SK-N-SH (cell line): ENCODE results near the gene VANGL2.

ENCODE experiments used
- GABPA ChIP-seq: IDR thresholded peaks from 2 replicates; pipeline ENCODE4 v1.4.0; 2012; ENCODE audit warnings: low read depth, mild to moderate bottlenecking
- RCOR1 ChIP-seq: fragments of 150-350 bp; IDR thresholded peaks from 2 replicates; pipeline ENCODE4 v1.6.1; 2017; ENCODE audit warnings: antibody characterized with exemption, low read length
- TAF1 ChIP-seq: IDR thresholded peaks from 2 replicates; pipeline ENCODE4 v1.6.1; 2012; ENCODE audit warnings: low read depth, mild to moderate bottlenecking, low read length, moderate library complexity, borderline replicate concordance
- YY1 ChIP-seq: IDR thresholded peaks from 2 replicates; pipeline ENCODE4 v1.4.0; 2012; ENCODE audit warnings: low read depth, mild to moderate bottlenecking
- TF ChIP-seq, protein P1 (sequence below): fragments of 200-600 bp; sonication (generic); IDR thresholded peaks from 2 replicates; pipeline ENCODE4 v1.6.1; 2017; ENCODE audit warnings: antibody characterized with exemption, mild to moderate bottlenecking, moderate library complexity

DNA sequence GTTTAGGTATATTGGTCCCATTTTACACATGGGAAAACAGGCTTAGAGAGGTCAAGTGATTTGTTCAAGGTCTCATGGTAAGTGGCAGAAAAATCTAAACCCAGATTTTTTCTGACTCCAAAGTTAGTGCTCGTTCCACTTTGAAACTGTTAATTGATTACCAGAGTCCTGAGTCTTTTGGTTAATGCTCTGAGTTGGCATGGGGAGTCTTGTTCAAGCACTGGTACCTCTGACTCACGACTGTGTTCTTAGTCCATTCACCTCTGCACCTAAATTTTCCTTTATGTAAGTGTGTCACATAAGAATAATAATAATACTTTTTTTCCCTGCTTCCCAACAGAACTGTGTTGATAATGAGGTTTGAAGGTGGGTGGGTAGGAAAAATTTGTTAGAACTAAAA is 59.3 kb downstream of the VANGL2 start:
- no peak for TF ChIP-seq YY1
- TF ChIP-seq, protein P1, sequence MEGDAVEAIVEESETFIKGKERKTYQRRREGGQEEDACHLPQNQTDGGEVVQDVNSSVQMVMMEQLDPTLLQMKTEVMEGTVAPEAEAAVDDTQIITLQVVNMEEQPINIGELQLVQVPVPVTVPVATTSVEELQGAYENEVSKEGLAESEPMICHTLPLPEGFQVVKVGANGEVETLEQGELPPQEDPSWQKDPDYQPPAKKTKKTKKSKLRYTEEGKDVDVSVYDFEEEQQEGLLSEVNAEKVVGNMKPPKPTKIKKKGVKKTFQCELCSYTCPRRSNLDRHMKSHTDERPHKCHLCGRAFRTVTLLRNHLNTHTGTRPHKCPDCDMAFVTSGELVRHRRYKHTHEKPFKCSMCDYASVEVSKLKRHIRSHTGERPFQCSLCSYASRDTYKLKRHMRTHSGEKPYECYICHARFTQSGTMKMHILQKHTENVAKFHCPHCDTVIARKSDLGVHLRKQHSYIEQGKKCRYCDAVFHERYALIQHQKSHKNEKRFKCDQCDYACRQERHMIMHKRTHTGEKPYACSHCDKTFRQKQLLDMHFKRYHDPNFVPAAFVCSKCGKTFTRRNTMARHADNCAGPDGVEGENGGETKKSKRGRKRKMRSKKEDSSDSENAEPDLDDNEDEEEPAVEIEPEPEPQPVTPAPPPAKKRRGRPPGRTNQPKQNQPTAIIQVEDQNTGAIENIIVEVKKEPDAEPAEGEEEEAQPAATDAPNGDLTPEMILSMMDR: no peak
- no peak for TF ChIP-seq GABPA
- no peak for TF ChIP-seq RCOR1
- TF ChIP-seq TAF1: no peak
